CD4-positive, alpha-beta T cell treated with Interleukin-10 for 1 hour (primary cell): ENCODE results near the gene ATP10D.
"Not testable (repeated sequence)": the region's sequence is repeated elsewhere in the genome, so short reads cannot be mapped to it uniquely, and the experiment has no call there.

Experiments used
- DNase-seq: peaks from one replicate; pipeline ENCODE4 v3.0.0-alpha.2; 2020

Gene ATP10D

GRCh38 chr4:47538111-47538824 is 53.2 kb downstream of the ATP10D start:
- no peak for DNase-seq

- no peak for DNase-seq
Observed at GRCh38 chr4:47538825-47539154, 53.7 kb downstream of the ATP10D start.

- not testable (repeated sequence) for DNase-seq
Observed at GRCh38 chr4:47542640-47543039, 57.6 kb downstream of the ATP10D start.

- DNase-seq, result no peak
Observed at GRCh38 chr4:47543331-47543730, 58.3 kb downstream of the ATP10D start.

- not testable (repeated sequence) for DNase-seq
Observed at GRCh38 chr4:47550357-47550756, 65.3 kb downstream of the ATP10D start.

- no peak for DNase-seq
Observed at GRCh38 chr4:47550899-47551548, 65.9 kb downstream of the ATP10D start.

- DNase-seq, result no peak
Observed at GRCh38 chr4:47551682-47552081, 66.6 kb downstream of the ATP10D start.

GRCh38 chr4:47553329-47554125 is 68.5 kb downstream of the ATP10D start:
- DNase-seq, result no peak

- not testable (repeated sequence) for DNase-seq
Observed at GRCh38 chr4:47555920-47556319, 70.8 kb downstream of the ATP10D start.

- DNase-seq, result no peak
Observed at GRCh38 chr4:47557255-47557654, 72.2 kb downstream of the ATP10D start.

- no peak for DNase-seq
Observed at GRCh38 chr4:47560682-47561081, 75.6 kb downstream of the ATP10D start.

GRCh38 chr4:47561331-47561730 is 76.3 kb downstream of the ATP10D start:
- no peak for DNase-seq

- no peak for DNase-seq
Observed at GRCh38 chr4:47562297-47562696, 77.2 kb downstream of the ATP10D start.

GRCh38 chr4:47566566-47566965 is 81.5 kb downstream of the ATP10D start:
- DNase-seq, result no peak

- no peak for DNase-seq
Observed at GRCh38 chr4:47566969-47567368, 81.9 kb downstream of the ATP10D start.

GRCh38 chr4:47567511-47567910 is 82.4 kb downstream of the ATP10D start:
- no peak for DNase-seq

GRCh38 chr4:47570816-47571215 is 85.7 kb downstream of the ATP10D start:
- no peak for DNase-seq

- DNase-seq, result no peak
Observed at GRCh38 chr4:47572981-47573380, 87.9 kb downstream of the ATP10D start.

GRCh38 chr4:47577779-47578553 is 92.9 kb downstream of the ATP10D start:
- DNase-seq, result no peak

- DNase-seq, result no peak
Observed at GRCh38 chr4:47579235-47579634, 94.2 kb downstream of the ATP10D start.

GRCh38 chr4:47590325-47590724 is 105.2 kb downstream of the ATP10D start:
- DNase-seq, result no peak

GRCh38 chr4:47597696-47598095 is 112.6 kb downstream of the ATP10D start:
- DNase-seq, result no peak

- DNase-seq, result no peak
Observed at GRCh38 chr4:47598320-47598719, 113.2 kb downstream of the ATP10D start.
